Activated CD4-positive, alpha-beta T cell treated with anti-CD3 and anti-CD28 coated beads, Interleukin-2, amount 50 U/mL, for 16 hours (primary cell): Measurements from ENCODE around the gene BOD1L1.

Experiments used
- DNase-seq: peaks from one replicate; pipeline ENCODE4 v3.0.0-alpha.2; 2020

Gene BOD1L1

DNA sequence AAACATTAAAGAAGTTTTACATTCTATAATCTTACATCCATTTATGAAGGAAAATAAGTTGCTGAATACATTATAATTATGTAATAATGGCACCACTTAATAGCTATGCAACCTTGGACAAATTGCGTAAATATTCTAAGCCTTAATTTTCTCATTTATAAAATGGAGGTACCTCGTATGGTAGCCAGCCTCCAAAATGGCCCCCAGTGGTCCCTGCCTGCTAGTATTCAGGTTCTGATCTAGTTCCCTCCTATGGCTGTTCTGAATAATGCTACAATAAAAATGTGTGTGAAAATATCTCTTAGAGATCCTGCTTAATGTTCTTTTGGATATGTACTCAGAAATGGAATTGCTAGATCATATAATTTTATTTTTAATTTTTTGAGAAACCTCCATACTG is 72.2 kb downstream of the BOD1L1 start:
- DNase-seq, result no peak

DNA sequence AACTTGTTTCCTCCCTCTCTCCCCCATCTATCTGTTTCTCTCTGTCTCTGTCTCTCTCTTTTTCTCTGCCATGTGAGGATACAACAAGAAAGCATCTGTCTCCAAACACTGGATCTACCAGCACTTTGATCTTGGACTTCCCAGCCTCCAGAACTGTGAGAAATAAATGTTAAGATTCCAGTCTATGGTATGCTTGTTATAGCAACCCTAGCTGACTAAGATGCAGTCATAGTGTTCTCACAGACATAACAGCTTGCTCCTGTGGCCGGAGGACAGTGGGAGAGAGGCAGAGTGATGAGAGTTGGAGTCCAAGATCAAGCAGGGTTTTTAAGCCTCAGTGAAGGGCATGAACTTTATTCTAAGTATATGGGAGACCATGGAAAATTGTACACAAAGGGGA is 74.4 kb downstream of the BOD1L1 start:
- DNase-seq, result no peak

- peak; percentile 89 for DNase-seq
Observed at GRCh38 chr4:13548984-13549546, 78.5 kb downstream of the BOD1L1 start.

DNA sequence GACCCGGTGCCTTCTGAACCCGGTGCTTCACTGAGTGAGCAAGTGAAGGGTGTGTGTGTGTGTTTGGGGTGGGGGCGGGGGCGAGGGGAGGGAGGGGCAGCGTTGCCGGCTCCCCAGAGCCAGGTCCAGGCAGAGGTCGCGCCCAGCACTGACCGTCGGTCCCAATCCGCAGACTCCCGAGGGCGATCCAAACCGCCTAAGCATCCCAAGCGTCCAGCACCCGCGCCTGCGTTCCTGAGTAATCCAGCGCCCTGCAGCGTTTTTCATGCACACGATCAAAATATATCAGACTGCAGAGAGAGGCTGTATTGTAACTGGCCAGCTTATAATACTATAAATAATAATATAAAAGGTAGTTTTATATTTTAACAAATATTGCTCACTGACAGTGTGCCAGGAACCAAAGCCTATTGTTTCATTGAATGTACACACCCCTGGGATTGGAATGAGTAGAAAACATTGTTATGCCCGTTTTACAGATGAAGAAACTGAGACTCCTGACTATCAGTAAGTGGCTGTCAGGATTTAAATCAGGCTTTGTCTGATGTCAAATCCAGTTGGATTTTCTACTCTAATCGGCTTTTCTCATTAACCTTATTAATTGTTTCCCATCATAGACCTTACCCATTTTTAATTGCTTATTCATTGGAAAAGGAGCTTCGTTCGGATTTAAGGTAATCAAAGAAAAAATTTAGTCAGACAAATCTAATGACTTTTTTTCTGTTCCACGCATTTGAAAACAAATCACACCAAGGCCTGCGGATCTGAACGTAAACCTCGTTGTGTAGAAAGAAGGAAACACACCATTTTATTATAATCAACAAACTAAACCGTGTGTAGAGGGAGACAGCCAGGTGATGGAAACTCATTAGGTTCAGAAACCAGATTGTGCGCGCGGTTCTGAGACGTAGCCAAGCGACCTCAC is 79.2 kb downstream of the BOD1L1 start:
- no peak for DNase-seq

- no peak for DNase-seq
Observed at GRCh38 chr4:13547485-13548041, 80.0 kb downstream of the BOD1L1 start.

GRCh38 chr4:13546941-13547484 is 80.5 kb downstream of the BOD1L1 start:
- DNase-seq, result no peak

DNA sequence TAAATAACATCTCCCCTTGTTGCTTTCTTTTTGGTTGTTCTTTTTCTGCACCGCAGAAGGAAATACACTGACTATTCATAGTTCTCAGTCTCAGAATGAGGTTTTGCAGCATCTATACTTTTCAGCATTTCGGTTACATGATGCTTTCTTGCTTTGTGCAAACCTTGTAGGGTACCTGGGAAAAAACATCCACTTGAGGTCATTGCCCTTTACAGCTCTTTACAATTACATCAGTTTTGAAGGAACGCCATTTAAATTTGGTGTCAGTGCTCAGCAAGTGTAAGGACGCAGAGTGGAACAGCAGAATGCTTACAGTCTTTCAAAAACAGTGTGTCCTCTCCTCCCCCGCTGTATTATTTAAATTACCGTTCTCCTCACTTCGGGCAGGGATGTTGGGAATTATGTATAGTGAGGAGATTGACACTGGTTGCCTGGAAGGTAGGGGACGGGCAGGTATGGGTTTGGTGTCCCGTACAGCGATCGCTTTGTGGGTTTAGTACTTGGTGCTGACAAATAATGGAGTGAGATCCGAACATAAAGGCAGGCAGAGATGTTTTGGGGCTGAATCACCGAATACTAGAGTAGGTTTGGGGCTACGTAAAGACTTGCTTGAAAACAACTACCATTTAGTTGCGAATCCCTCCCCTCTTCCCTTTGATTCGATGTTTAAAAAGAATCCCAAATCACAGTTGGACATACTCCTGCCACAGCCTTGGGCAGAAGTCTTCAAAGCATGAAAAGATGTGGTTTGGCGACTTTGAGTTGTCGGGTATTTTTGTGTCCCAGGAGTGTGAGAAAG is 81.2 kb downstream of the BOD1L1 start:
- DNase-seq, result no peak

DNA sequence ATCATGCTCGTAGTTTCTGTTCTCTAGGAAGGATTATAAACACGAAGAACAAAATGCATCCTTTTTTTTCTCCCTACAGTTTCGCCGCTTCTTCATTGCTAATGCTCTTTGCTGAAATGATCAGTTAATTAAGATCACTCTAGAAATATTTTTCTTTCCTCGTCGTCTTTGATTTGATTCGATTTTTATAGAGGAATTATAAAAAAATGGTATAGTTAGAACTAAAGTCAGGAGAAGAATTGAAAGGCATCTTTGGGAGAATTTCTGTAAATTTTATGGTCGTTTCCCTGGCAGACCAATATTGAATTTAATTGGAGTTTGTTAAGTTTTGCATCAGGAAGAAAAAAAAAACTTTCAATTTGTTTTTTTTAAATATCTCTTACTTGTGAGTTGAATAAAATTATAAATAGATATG is 82.1 kb downstream of the BOD1L1 start:
- no peak for DNase-seq

DNA sequence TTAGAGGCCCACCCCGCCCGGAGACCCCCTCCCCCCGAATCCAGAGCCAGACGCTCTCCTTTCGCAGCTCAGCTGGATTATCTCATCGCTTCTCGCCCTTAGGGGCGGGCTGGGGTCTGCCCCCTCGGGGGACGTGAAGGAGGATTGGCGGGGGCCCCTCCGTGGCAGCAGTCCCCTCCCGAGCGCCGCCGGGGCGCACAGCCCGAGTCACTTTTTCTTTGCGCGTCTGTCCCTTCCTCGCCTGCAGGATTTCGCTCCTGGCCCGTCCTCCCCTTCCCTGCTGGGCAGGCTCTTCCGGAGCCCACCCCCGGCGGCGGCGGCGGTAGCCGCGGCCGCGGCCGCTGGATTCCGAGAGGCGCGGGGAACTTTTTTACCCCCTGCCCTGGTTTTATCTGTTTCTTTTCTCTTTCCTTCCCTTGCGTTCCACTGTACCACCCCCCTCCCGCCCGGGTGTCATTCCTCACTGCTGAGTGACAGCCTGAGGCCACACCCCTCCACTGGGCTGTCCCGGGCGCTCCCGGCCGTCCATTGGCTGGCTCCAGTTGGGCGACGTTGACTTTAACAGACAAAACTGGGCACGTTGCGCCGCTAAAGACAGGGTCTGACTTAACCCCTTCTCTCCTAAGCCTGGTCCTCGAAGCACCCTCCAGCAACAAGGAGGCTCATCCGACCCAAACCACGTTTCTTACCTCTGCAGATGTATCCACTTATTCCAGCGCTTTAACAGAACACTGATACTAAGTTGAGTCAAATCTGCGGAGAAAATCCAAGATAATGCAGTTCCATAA is 82.7 kb downstream of the BOD1L1 start:
- peak; percentile 48 for DNase-seq

- no peak for DNase-seq
Observed at GRCh38 chr4:13543839-13544605, 83.5 kb downstream of the BOD1L1 start, which contains the start of gene NKX3-2. TSS of gene NKX3-2 (minus strand) at chr4:13544508. CDS start at chr4:13544414, 94 bp downstream.

DNA sequence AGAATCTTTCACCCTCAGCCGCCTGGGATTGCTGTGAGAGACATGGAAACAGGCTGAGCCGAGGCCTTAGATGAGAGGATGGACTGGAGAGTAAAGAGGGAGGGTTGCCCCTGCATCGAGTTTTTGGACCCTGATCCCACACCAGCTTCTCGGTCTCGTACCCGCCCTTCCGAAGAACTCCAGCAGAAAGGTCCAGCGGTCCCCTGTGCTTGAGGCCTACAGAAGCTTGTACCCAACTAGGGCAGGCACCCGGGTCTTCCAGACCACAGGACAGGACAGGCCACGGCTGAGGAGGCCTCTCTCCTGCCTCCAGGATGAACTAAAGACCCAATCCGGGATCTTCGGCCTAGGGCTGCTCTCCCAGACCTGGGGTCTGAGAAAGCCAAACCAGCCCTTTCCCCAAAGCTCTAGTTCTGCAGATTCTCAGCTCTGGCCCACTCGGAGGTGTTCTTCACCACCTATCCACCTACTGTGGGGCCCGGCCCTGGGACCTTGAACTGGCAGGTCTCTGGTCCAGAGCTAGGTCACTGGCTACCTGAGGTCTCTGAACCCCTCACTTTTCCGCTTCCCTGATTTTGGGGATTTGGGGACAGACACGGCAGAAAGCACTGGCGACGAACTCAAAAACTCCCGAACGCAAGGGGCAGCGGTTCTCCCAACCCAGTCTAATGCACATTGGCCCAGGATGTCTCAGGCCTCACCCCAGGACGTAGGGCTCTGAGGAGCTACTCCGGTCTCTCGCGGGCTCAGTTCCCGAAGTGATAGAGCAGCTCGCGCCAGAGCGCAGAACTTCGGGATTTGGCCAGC is 84.3 kb downstream of the BOD1L1 start:
- DNase-seq, result no peak

- DNase-seq, result no peak
Observed at GRCh38 chr4:13542577-13543031, 84.9 kb downstream of the BOD1L1 start.

DNA sequence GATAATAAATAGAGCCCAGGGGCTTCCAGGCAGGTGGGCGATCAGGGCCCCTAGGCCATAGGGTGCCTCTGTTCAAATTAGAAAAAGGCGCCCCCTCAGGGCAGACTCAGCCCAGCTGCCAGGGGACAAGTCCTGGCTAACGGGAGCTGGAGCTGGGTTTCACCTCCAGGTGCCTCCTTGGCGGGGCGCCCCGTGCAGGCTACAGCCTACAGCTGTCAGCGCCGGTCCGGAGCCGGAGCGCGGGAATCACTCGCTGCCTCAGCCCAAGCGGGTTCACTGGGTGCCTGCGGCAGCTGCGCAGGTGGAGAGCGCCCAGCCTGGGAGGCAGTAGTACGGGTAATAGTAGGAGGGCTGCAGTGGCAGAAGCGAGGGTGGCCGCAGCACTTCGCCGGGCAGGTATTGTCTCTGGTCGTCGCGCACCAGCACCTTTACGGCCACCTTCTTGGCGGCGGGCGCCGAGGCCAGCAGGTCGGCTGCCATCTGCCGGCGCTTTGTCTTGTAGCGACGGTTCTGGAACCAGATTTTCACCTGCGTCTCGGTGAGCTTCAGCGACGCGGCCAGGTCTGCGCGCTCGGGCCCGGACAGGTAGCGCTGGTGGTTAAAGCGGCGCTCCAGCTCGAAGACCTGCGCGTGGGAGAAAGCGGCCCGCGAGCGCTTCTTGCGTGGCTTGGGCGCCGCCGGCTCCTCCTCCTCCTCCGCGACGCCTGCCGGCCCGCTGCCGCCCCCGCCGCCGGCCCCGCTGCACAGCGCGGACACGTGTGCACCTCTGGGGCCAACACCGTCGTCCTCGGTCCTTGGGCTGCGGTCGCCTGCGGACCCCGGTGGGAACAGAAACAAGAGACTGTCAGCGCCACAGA is 85.6 kb downstream of the BOD1L1 start:
- DNase-seq, result no peak

DNA sequence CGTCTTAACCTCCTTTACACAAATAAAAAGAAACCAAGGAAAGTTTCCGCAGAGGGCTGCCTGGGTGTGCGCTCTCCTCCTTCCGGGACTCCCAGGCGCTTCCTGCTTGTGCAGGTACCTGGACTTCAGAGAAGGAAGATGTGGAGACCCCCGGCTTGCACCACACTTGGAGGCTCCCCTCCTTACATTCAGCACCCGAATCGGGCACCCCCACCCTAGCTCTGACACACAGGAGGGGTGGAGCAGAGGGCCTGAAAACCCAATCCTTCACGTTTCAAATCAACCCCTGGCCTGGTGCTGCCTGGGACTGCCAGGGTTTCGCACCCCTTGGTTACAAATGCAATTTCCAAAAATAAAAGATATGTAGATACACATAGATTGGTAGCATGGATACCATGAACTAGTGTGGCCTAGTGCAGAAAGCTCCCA is 86.3 kb downstream of the BOD1L1 start:
- DNase-seq, result no peak

DNA sequence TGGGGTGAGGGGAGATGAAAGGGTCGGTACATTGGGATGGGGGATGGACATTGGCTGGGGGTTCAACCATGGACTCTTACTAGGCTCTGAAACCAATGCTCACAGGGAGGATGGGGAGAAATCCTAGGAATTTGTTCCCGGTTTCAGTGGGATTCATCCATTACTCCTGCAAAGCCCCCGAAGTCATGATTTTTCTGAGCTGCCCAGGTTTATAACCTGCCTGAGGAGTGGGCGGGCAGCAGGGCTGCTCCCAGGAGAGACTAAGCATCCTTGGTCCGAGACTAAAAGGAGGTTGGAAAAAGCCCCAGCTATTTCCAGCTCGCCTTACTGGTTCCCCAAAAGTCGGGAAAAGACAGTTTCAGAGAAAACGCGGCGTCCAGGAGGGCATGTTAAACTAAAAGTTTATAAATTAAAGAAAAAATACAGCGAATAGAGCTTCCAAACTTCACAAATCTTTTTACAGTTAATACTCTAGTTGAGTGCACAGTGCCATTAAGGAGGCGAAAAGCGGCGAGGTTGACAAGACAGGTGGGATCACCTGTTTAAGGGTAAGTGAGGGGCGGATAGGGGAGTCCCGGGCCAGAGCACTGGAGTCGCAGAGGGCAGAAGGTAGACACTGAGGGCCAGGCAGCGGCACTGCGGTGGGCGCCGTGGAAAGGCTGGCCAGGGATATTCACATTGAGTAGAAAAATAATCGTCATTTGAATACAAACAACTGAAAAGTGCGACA is 86.9 kb downstream of the BOD1L1 start:
- no peak for DNase-seq

DNA sequence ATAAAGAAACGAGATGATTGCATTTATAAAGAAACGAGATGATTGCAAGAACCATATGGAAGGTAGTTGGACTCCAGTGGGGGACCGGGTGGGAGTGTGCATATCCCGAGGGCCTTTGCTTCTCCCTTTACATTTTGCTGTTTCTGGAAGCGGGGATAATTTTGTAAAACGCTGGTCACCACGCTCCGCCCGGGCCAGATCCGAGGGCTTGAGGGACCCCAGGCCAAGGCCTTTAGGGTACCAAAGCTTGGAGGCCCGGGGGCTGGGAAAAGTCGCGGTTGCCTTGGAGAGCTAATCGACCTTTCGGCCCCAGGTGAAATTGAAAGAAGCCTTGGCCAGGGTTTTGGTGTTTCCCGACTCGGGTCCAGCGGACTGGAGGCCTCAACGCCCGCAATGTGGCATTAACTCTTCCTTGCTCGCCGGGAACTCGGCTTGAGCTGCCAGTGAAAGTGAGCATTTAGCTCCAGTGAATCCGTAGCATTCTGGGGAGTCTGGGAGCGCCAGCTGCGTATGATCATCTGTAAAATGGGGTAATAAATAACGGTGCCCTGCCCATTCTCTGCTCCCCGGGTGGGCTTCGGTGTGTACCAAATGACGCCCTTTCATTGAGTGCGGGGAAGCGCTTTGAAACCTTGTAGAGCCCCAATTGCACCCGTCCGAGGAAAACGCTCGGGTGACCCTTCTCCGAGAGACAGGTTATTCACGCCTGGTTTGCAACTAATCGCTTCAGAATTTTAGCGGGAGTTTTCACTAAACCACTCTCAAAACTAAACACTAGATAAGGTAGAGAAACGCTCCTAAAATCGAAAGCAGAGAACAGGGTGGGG is 87.7 kb downstream of the BOD1L1 start:
- no peak for DNase-seq

DNA sequence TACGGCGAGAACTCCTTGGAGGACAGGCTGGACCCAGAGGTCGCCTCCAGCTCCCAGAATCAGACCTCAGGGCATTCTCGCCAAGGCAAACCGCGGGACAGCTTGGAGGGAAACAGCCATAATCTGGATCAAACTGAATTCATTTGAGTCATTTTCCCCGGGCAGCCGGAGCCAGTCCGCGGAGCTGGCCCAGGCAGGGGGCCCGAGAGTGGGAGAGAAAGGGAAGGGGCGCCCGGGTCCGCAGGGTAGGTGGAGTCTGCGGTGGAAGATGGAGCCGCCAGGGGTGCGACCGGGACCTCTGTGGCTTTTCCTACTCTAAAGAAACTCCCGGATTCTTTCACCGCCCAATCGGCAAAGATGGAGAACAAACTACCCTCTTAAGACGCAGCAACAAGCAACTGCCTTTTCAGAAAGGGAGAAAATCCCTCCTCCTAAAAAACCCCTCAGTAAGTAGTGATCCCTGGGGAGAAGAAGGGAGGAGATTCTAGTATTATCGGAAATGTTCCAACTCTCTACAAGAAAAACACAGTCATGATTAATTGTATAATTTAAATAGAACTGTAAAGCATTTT is 88.4 kb downstream of the BOD1L1 start:
- DNase-seq, result no peak
